GM12875 (cell line): ENCODE results near the gene ZNF410.
"Not testable (repeated sequence)": the region's sequence is repeated elsewhere in the genome, so short reads cannot be mapped to it uniquely, and the experiment has no call there.

ENCODE experiments used
- H3K4me3 ChIP-seq: one replicate; pipeline ENCODE4 v1.5.1; 2011; ENCODE audit warnings: low read depth, low read length, control low read depth
- TF ChIP-seq, protein P1 (sequence below): IDR thresholded peaks from 2 replicates; pipeline ENCODE4 v1.5.1; 2011; ENCODE audit warnings: low read depth, mild to moderate bottlenecking, control low read depth, inconsistent platforms, low read length, moderate library complexity, borderline replicate concordance; ENCODE audit not compliant: insufficient read depth

Gene ZNF410, protein sequence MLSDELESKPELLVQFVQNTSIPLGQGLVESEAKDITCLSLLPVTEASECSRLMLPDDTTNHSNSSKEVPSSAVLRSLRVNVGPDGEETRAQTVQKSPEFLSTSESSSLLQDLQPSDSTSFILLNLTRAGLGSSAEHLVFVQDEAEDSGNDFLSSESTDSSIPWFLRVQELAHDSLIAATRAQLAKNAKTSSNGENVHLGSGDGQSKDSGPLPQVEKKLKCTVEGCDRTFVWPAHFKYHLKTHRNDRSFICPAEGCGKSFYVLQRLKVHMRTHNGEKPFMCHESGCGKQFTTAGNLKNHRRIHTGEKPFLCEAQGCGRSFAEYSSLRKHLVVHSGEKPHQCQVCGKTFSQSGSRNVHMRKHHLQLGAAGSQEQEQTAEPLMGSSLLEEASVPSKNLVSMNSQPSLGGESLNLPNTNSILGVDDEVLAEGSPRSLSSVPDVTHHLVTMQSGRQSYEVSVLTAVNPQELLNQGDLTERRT

GRCh38 chr14:73886449-73887317, at the start of gene ZNF410:
TSS of gene ZNF410 (plus strand) at chr14:73886859. CDS start at chr14:73892176, 5,317 bp downstream.
- peak within 1 kb of the TSS; percentile 85 for H3K4me3 ChIP-seq
- TF ChIP-seq, protein P1, sequence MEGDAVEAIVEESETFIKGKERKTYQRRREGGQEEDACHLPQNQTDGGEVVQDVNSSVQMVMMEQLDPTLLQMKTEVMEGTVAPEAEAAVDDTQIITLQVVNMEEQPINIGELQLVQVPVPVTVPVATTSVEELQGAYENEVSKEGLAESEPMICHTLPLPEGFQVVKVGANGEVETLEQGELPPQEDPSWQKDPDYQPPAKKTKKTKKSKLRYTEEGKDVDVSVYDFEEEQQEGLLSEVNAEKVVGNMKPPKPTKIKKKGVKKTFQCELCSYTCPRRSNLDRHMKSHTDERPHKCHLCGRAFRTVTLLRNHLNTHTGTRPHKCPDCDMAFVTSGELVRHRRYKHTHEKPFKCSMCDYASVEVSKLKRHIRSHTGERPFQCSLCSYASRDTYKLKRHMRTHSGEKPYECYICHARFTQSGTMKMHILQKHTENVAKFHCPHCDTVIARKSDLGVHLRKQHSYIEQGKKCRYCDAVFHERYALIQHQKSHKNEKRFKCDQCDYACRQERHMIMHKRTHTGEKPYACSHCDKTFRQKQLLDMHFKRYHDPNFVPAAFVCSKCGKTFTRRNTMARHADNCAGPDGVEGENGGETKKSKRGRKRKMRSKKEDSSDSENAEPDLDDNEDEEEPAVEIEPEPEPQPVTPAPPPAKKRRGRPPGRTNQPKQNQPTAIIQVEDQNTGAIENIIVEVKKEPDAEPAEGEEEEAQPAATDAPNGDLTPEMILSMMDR: no peak

DNA sequence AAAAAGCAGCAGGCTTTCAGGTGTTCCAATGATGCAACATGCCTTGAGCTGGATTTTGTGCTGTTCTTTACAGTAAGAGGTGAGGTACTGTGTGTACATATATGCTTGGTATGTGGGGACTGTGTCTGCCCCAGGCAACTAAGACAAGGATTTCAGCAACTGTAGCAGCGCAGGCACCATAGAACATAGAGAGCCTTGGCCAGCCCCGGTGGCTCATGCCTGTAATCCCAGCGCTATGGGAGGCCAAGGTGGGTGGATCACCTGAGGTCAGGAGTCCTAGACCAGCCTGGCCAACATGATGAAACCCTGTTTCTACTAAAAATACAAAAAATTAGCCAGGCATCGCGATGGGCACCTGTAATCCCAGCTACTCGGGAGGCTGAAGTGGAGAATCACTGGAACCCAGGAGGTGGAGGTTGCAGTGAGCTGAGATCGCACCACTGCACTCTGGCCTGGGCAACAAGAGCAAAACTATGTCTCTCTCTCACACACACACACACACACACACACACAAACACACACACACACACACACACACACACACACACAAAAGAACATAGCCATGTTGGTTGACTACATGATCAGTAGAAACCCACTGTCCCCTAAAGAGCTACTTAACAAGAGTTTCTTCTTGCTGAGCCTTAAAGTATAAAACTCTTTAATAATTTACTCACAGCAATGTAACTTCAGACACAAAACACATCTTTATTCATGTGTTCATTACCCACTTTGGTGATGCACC, 48.2 kb upstream of the ZNF410 start:
- not testable (repeated sequence) for H3K4me3 ChIP-seq

DNA sequence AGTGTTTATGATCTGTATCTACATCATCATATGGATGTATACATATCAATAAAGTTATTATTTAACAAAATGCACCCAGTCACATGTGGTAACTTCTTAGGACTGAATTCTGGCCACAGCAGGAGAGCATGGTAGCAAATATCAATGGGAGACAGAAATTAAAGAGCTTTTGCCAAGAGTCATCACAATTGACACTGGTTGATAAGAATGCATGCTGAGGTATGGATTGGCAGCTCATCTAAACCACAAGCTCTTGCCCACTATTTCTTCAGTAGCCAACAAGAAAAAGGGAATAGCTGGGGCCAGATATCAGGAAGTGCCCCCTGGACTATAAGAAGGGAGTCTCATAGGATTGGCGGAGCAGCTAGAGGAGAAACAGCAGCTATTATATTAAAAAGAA, 44.5 kb upstream of the ZNF410 start:
- TF ChIP-seq, protein P1: no peak

GRCh38 chr14:73842851-73843250, 43.8 kb upstream of the ZNF410 start:
- TF ChIP-seq, protein P1: no peak
- H3K4me3 ChIP-seq: no peak overlapping the region

More for the DNA sequence above, 44.5 kb upstream of the ZNF410 start:
- H3K4me3 ChIP-seq: no peak overlapping the region

- no peak overlapping the region for H3K4me3 ChIP-seq
- TF ChIP-seq, protein P1: no peak
Measured at GRCh38 chr14:73843296-73843695, 43.4 kb upstream of the ZNF410 start.

DNA sequence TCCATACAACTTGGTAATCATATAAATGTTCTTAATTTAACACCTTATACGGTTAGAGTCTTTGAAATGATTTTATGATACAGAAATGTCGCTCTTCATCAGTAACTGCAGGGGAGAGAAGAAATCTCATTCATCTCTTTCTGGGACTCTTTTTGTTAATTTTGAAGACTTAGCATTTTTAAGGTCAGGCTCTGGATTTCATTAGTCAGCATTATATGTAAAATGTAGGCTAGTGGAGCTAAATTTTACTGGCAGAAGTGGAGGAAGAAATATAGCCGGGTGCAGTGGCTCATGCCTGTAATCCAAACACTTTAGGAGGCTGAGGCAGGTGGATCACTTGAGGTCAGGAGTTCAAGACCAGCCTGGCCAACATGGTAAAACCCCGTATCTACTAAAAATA, 39.7 kb upstream of the ZNF410 start:
- no peak overlapping the region for H3K4me3 ChIP-seq
- TF ChIP-seq, protein P1: no peak

- no peak overlapping the region for H3K4me3 ChIP-seq
- TF ChIP-seq, protein P1: no peak
Measured at GRCh38 chr14:73851000-73851399, 35.7 kb upstream of the ZNF410 start.
